Skeletal muscle cell (primary cell): ENCODE data around the gene ASPDH.
"Not testable (repeated sequence)": the region's sequence is repeated elsewhere in the genome, so short reads cannot be mapped to it uniquely, and the experiment has no call there.

Experiments used
- DNase-seq: peaks from one replicate; pipeline ENCODE4 v3.0.0-alpha.2; 2010; ENCODE audit warnings: low read depth
- H3K4me3 ChIP-seq: 2 replicates; pipeline ENCODE4 v1.5.1; 2011; ENCODE audit warnings: low read depth, mild to moderate bottlenecking, control low read depth, low read length, moderate library complexity

The ASPDH gene

GRCh38 chr19:50549059-50549926, 35.6 kb upstream of the ASPDH start:
- no peak for DNase-seq
- H3K4me3 ChIP-seq, result no peak overlapping the region

DNA sequence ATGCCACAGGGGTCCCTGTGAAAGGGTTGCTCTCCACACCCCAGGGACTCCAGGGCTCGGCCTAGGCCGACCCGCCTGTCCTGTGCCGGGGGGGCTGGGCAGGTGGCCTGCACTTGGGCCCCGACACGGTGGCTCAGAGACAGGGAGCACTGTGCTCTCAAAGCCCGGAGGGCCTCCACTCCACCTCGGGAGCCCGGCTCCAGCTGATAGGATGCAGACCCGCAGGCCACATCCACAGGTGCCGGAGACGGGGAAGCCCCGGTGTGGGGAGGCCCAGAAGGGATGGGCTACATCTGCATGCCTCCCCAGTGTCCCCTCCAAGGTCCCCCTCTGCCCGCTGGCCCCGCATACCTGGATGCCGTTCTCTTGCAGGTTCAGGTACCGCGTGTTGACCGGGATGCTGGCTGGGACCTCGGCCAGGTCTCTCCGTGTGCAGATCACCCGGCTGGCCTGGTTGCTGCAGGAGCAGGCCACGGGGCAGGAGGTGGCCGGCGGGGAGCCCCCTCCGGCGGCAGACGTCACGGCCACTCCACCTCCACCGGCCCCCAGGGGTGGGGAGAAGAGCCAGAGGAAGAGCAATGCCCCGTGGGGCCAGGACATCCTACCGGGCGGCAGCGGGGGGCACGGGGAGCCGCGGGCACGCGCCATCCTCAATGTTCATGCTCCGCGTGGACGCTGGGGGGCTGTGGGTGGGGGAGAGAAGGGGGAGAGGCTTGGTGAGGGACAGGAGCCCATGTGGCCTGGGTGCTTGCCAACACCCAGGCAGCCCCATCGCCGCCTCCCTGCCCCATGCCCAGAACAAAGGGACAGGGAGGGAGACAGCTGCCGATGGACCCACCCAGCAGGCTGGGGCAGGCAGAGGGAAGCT, 34.7 kb upstream of the ASPDH start:
- H3K4me3 ChIP-seq, result no peak overlapping the region
- no peak for DNase-seq

DNA sequence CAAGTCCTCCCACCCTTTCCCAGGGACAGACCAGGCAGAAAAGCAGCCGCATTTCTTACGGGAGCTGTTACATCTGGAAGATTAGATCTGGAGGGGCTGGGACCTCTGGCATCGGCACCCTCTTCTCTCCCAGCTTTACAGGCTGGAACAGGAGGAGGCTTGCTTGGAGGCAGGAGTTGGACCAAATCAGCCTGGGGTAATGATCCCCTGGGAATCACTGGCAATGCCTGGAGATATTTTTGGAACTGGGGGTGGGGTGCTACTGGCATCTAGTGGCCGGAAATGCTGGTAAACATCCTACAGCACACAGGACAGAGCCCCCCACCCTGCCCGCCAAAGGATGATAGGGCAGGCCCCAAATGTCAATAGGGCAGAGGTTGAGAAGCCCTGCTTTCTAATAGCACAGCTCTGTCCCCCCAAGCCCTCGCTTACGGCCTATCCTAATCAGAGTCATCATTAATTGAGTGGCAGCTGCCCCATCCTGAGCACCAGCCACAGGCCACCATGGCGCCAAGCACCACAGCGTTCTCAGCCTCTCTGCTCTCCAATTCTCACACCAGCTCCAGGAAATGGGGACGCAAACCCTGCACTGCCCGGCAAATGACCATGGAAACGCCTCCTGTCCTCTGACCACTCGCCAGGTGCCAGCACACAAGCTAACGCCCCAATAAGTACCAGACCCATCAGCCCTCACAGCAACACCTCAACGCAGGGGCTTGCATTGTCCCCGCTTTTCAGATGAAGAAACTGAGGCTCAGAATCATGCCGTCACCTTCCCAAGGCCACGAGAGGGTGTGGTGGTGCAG, 33.9 kb upstream of the ASPDH start:
- DNase-seq, result no peak
- no peak overlapping the region for H3K4me3 ChIP-seq

DNA sequence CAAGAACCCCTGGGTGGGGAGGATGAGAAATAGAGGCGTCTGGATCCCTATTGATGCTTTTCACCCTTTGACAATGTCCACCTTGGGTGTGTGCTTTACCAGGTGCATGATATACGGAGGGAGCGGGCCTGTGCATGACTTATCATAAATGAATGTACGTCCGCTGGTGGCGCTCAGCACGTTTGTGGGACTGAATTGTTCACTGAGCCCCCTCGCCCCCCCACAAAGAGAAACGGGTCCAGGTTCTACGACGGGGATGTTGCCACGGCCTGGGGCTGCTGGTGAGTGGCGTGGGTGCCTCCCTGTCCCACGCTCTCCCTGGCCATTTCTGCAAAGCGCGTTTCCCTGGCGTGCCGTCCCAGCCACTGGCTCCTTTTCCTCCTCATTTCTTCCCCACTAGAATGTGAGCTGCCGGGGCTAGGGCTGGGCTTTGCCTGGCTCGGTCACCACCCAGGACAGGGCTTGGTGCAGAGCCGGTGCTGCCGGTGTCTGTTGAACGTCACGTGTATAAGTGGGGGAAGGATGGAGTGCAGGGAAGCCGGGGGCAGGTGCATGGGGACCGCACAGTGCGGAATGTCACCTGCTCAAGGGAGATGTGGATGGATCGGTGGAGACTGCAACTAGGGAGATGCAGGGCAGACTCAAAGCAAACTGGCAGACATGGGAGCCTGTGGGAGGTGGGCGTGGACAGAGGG, 33.0 kb upstream of the ASPDH start:
- no peak for DNase-seq
- no peak overlapping the region for H3K4me3 ChIP-seq

- no peak overlapping the region for H3K4me3 ChIP-seq
Measured at GRCh38 chr19:50542943-50543342, 29.2 kb upstream of the ASPDH start.

DNA sequence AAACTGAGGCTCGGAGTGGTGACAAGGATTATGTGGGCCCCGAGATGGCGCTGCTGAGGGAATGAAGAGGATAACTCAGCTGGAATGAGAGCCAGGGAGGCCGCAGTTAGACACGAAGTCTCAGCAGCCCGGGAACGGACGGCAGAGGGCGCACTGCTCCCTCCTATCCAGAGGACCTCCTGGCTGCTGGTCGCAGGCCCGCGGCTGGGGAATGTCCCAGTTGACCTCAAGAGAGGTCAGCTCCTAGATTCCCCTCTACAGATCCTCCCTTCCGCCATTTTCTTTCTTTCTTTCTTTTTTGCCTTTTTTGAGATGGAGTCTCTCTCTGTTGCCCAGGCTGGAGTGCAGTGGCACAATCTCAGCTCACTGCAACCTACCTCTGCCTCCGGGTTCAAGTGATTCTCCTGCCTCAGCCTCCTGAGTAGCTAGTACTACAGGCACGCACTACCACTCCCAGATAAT, 24.1 kb upstream of the ASPDH start:
- DNase-seq, result peak; percentile 4
- no peak overlapping the region for H3K4me3 ChIP-seq

More at GRCh38 chr19:50542943-50543342, 29.2 kb upstream of the ASPDH start:
- DNase-seq, result no peak

- no peak for DNase-seq
- H3K4me3 ChIP-seq, result no peak overlapping the region
Measured at GRCh38 chr19:50537306-50537685, 23.6 kb upstream of the ASPDH start.

DNA sequence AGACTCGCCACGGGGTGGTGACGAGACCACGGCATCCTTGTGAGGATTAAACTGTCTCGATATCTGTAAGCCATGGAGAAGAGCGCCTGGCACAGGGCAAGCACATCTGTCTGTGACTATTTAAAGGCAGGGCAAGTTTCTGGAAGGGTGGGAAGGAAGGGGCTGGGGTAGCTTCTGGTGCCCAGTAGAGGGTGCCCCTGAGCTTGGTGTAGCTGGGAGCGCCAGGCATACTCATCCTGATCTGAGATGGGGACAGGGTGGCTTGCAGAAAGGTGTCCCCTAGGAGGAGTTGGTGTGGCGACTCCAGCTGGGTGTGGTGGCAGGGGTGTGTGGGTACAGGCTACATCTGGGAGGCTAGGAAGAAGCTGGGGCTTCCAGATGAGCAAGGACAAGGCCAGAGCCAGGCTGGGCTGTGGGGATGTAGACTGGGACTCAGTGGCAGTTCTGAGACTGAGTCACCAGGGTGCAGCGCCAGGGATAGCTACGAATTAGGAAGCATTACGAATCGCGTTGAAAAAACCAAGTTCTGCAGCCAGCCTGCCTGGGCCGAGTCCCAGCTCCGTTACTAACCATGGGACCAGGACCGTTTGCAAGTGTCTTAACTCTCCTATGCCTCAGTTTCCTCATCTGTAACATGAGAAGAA, 23.1 kb upstream of the ASPDH start:
- H3K4me3 ChIP-seq, result no peak overlapping the region
- DNase-seq, result no peak

GRCh38 chr19:50535672-50536187, 22.0 kb upstream of the ASPDH start:
- DNase-seq, result no peak
- no peak overlapping the region for H3K4me3 ChIP-seq

- H3K4me3 ChIP-seq, result no peak overlapping the region
- no peak for DNase-seq
Measured at GRCh38 chr19:50534478-50534877, 20.8 kb upstream of the ASPDH start.

DNA sequence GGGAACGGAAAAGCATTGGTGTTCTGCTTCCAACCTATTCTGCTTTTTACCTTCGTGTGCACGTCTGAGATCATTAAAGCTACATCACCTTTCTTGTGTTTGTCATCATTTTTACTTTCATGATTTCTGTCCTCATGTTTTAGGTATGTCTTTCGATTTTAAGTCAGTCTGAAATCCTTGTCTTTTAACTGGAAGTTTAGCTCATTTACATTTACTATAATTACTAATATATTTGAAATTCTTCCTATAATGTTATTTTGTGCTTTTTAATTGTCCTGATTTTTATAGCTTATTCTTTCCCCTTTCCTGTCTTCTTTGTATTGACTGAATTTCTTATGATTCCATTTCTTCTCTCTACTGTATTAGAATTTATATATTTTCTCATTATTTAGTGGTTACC, 19.2 kb upstream of the ASPDH start:
- no peak overlapping the region for H3K4me3 ChIP-seq
- no peak for DNase-seq

GRCh38 chr19:50531171-50531612, 17.5 kb upstream of the ASPDH start:
- H3K4me3 ChIP-seq, result no peak overlapping the region
- DNase-seq, result no peak

GRCh38 chr19:50528052-50528451, 14.3 kb upstream of the ASPDH start:
- not testable (repeated sequence) for DNase-seq, H3K4me3 ChIP-seq

DNA sequence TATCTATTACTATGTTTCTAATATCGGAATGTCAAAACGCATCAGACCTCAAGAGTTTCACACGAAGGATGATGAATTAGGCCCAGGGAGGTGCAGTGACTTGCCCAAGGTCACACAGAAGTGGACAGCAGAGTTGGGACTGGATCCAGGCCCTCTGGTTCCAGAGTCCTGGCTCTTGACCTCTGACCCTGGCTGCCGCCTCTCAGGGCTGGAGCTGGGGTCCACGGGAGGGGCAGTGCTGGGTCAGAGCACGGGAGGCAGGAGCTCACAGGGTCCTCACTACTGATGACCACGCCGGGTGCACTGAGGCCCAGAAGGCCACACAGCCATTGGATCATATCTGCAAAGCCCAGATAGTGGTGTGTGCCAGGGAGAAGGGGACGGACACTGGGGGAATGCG, 9.2 kb upstream of the ASPDH start:
- no peak for DNase-seq
- no peak overlapping the region for H3K4me3 ChIP-seq

DNA sequence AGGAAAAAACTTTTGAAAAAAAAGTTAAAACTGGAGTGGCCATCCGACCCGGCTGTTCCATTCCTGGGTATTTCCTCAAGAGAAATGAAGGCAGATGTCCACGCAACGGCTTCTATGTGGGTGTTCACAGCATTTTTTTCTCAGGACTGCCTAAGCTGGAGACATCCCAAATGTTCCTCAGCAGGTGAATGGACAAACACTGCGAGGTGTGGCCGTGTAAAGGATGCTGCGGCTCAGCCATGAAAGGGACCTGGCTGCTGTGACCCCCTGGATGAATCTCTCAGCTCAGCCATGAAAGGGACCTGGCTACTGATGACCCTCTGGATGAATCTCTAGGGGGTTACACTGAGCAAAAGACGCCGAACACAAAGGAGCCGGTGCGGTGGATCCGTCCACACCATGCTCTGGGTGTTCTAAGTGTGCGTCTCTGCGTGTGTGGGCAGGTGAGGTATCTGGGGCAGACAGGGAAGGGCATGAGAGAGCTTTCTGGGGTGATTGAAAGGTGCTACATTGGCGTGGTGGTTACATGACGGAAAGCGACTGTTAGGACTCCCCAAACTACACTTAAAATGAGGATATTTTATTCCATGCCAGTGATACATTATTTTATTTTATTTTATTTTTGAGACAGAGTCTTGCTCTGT, 7.2 kb upstream of the ASPDH start:
- DNase-seq, result no peak
- no peak overlapping the region for H3K4me3 ChIP-seq

DNA sequence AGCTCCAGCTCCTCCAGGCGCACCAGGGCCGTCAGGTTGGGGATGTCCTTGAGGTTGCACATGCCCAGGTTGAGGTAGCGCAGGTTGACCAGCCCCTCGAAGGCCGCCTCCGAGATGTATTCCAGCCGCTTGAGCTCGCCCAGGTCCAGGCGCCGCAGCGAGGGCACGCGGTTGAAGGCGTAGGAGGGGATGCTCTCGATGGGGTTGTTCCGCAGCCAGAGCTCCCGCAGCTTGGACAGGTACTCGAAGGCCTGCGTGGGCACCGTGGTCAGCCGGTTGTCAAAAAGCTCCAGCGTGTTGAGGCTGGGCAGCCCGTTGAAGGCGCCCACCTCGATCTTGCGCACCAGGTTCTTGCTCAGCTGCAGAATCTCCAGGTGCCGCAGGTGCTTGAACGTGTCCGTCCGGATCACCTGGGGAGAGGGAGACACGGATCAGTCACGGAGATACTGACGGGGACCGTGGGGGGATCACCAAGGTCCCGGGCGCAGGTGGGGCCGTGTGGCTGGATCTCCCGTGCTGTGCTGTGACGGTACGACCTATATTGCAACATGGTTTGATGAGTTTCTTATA, 5.4 kb upstream of the ASPDH start:
- H3K4me3 ChIP-seq, result no peak overlapping the region
- DNase-seq, result no peak

- no peak for DNase-seq
- no peak overlapping the region for H3K4me3 ChIP-seq
Measured at GRCh38 chr19:50518091-50519005, 4.6 kb upstream of the ASPDH start.
